Right atrium auricular region (tissue), 2 donors: Measurements from ENCODE around the gene ASTN2. TPM values are rescaled to one million over a fixed set of nuclear protein-coding genes. Genes with fewer than 3 reads are reported as not detected.

Source experiments
- DNase-seq: peaks from one replicate; pipeline ENCODE4 v3.0.0-alpha.2; 2019; ENCODE audit warnings: low spot score
- H3K27ac ChIP-seq, 2 donors: fragments of 200-600 bp; sonication (generic); 1 replicate in 1 of 2; 2 replicates in 1 of 2; pipeline ENCODE4 v1.5.1; 2016 to 2019
- H3K27me3 ChIP-seq, 2 donors: fragments of 200-600 bp; sonication (generic); one replicate each; pipeline versions ENCODE4 v1.5.1 to v1.6.0; 2017 to 2019
- H3K36me3 ChIP-seq: fragments of 200-600 bp; sonication (generic); one replicate; pipeline ENCODE4 v1.5.1; 2016
- H3K4me1 ChIP-seq, 2 donors: fragments of 200-600 bp; sonication (generic); one replicate each; pipeline versions ENCODE4 v1.5.1 to v1.6.0; 2017 to 2019
- H3K4me3 ChIP-seq, 2 donors: fragments of 200-600 bp; sonication (generic); 1 replicate in 1 of 2; 2 replicates in 1 of 2; pipeline ENCODE4 v1.5.1; 2017 to 2019; ENCODE audit warnings: mild to moderate bottlenecking in 1 of 2, moderate library complexity in 1 of 2
- H3K9me3 ChIP-seq, 2 donors: fragments of 200-600 bp; sonication (generic); one replicate each; pipeline ENCODE4 v1.5.1; 2019
- CTCF ChIP-seq, 2 donors: fragments of 200-600 bp; sonication (generic); IDR thresholded peaks; one replicate each; pipeline ENCODE4 v1.5.1; 2019; ENCODE audit warnings: antibody characterized with exemption in 2 of 2
- total RNA-seq, 2 donors: library from RNA; depleted of rRNA; stranded (reverse); fragments of >200 nt; gene quantifications; one replicate each; pipeline ENCODE4 v1.1.0, GENCODE V29; 2016

ASTN2 gene
- total RNA-seq, 2 donors from 2014 or later, result 11.1 to 32.2 TPM

- H3K27me3 ChIP-seq, result no peaks in the 10 kb centered on the region
- H3K27ac ChIP-seq, result no peak overlapping the region
- H3K4me1 ChIP-seq, result no peaks in the 10 kb centered on the region
- no peak for DNase-seq
- H3K36me3 ChIP-seq, result no peaks in the 10 kb centered on the region
- H3K9me3 ChIP-seq, result peaks cover 0 to 9% of the 10 kb centered on the region in 2 donors
- TF ChIP-seq CTCF (IDR thresholded peaks at IDR 0.05), result no peak
- H3K4me3 ChIP-seq, result no peak overlapping the region
Observed at GRCh38 chr9:116452227-116452626, 962.6 kb downstream of the ASTN2 start.

GRCh38 chr9:116451500-116452115 is 963.2 kb downstream of the ASTN2 start:
- H3K9me3 ChIP-seq, result peaks cover 0 to 4% of the 10 kb centered on the region in 2 donors
- H3K27ac ChIP-seq, result no peak overlapping the region
- H3K27me3 ChIP-seq, result no peaks in the 10 kb centered on the region
- TF ChIP-seq CTCF (IDR thresholded peaks at IDR 0.05), result no peak
- H3K4me1 ChIP-seq, result no peaks in the 10 kb centered on the region
- DNase-seq, result no peak
- no peak overlapping the region for H3K4me3 ChIP-seq
- no peaks in the 10 kb centered on the region for H3K36me3 ChIP-seq

- DNase-seq, result no peak
- Histone ChIP-seq H3K4me3 (no peak overlapping the region), H3K9me3 (no peaks in the 10 kb centered on the region), H3K4me1 (no peaks in the 10 kb centered on the region), H3K27ac (no peak overlapping the region), H3K36me3 (no peaks in the 10 kb centered on the region), H3K27me3 (no peaks in the 10 kb centered on the region)
- TF ChIP-seq CTCF (IDR thresholded peaks at IDR 0.05), result no peak
Observed at GRCh38 chr9:116450378-116451139, 964.3 kb downstream of the ASTN2 start.

- no peaks in the 10 kb centered on the region for H3K4me1 ChIP-seq
- H3K36me3 ChIP-seq, result no peaks in the 10 kb centered on the region
Observed at GRCh38 chr9:116449949-116450348, 964.9 kb downstream of the ASTN2 start.

GRCh38 chr9:116448431-116448830 is 966.4 kb downstream of the ASTN2 start:
- TF ChIP-seq CTCF (IDR thresholded peaks at IDR 0.05), result no peak
- Histone ChIP-seq H3K27ac (no peak overlapping the region), H3K9me3 (no peaks in the 10 kb centered on the region), H3K36me3 (no peaks in the 10 kb centered on the region), H3K27me3 (no peaks in the 10 kb centered on the region), H3K4me3 (no peak overlapping the region), H3K4me1 (no peaks in the 10 kb centered on the region)
- DNase-seq, result no peak

More at GRCh38 chr9:116449949-116450348, 964.9 kb downstream of the ASTN2 start:
- TF ChIP-seq CTCF (IDR thresholded peaks at IDR 0.05), result no peak
- Histone ChIP-seq H3K4me3 (no peak overlapping the region), H3K27ac (no peak overlapping the region), H3K27me3 (no peaks in the 10 kb centered on the region), H3K9me3 (no peaks in the 10 kb centered on the region)
- no peak for DNase-seq
